Uterus (tissue), 2 donors: ENCODE results near the gene RPS3.

Experiments used
- CTCF ChIP-seq, 4 experiments: fragments of 200-600 bp in 2 of 4; fragments of 450-650 bp in 2 of 4; sonication (generic) in 2 of 4; IDR thresholded peaks; one replicate each; pipeline ENCODE4 v1.5.1; 2016 to 2019; ENCODE audit warnings: antibody characterized with exemption in 4 of 4, mild to moderate bottlenecking in 2 of 4, moderate library complexity in 1 of 4
- POLR2A ChIP-seq, 2 donors: fragments of 450-650 bp; IDR thresholded peaks; one replicate each; pipeline ENCODE4 v1.6.1; 2016; ENCODE audit warnings: antibody characterized with exemption in 2 of 2, mild to moderate bottlenecking in 1 of 2, moderate library complexity in 1 of 2

GRCh38 chr11:75447415-75447814 is 48.1 kb downstream of the RPS3 start:
- TF ChIP-seq CTCF (IDR thresholded peaks at IDR 0.05) (no peak), POLR2A (IDR thresholded peaks at IDR 0.05) (no peak)
